SK-N-SH (cell line): ENCODE measurements around the gene OLFM1.

ENCODE experiments used
- CHD2 ChIP-seq: fragments of 150-350 bp; IDR thresholded peaks from 2 replicates; pipeline ENCODE4 v1.6.1; 2018; ENCODE audit warnings: low read length; ENCODE audit not compliant: partially characterized antibody
- EP300 ChIP-seq, 2 experiments: IDR thresholded peaks; 2 replicates each; pipeline versions ENCODE4 v1.4.0 to v1.6.1; 2012; ENCODE audit warnings: borderline replicate concordance in 1 of 2, low read depth in 1 of 2, low read length in 1 of 2
- GATA2 ChIP-seq: sonication (generic); formaldehyde crosslinking; IDR thresholded peaks from 2 replicates; pipeline ENCODE4 v1.5.0; 2020; ENCODE audit warnings: mild to moderate bottlenecking, missing genetic modification reagents
- NFIC ChIP-seq: IDR thresholded peaks from 2 replicates; pipeline ENCODE4 v1.4.0; 2012; ENCODE audit warnings: borderline replicate concordance
- RAD21 ChIP-seq: IDR thresholded peaks from 2 replicates; pipeline ENCODE4 v1.6.1; 2012; ENCODE audit warnings: mild to moderate bottlenecking, low read length
- TF ChIP-seq, protein P1 (sequence below): fragments of 200-600 bp; sonication (generic); IDR thresholded peaks from 2 replicates; pipeline ENCODE4 v1.6.1; 2017; ENCODE audit warnings: antibody characterized with exemption, mild to moderate bottlenecking, moderate library complexity
- TF ChIP-seq, protein P2 (sequence below): IDR thresholded peaks from 2 replicates; pipeline ENCODE4; 2012

DNA sequence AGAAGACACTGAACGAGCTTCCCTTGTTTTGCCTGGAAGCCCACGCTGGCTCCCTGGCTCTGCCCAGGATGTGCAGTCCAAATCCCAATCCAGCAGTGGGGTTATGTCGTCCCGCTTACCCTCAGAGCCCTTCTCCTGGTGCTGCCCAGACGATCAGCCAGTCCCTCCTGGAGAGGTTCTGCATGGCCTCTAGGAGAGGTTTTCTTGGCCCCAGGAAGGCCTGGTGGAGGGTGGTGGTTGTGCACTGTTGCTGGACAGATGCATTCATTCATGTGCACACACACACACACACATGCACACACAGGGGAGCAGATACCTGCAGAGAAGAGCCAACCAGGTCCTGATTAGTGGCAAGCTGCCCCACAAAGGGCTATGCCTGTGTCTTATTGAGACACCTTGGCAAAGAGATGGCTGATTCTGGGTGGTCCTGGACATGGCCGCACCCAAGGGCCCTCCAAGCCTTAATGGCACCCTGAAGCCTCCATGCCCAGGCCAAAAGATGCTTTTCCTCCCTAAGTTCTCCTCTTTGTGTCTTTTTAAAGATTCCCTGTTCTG lies 10.5 kb upstream of the OLFM1 start:
- TF ChIP-seq, protein P1, sequence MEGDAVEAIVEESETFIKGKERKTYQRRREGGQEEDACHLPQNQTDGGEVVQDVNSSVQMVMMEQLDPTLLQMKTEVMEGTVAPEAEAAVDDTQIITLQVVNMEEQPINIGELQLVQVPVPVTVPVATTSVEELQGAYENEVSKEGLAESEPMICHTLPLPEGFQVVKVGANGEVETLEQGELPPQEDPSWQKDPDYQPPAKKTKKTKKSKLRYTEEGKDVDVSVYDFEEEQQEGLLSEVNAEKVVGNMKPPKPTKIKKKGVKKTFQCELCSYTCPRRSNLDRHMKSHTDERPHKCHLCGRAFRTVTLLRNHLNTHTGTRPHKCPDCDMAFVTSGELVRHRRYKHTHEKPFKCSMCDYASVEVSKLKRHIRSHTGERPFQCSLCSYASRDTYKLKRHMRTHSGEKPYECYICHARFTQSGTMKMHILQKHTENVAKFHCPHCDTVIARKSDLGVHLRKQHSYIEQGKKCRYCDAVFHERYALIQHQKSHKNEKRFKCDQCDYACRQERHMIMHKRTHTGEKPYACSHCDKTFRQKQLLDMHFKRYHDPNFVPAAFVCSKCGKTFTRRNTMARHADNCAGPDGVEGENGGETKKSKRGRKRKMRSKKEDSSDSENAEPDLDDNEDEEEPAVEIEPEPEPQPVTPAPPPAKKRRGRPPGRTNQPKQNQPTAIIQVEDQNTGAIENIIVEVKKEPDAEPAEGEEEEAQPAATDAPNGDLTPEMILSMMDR: no peak
- no peak for TF ChIP-seq EP300 (IDR thresholded peaks at IDR 0.05; ENCODE audit: borderline replicate concordance in 1 of 2, low read depth in 1 of 2, low read length in 1 of 2)
- TF ChIP-seq GATA2 (CRISPR knock-in tag): no peak
- no peak for TF ChIP-seq RAD21
- TF ChIP-seq CHD2: no peak
- TF ChIP-seq, protein P2, sequence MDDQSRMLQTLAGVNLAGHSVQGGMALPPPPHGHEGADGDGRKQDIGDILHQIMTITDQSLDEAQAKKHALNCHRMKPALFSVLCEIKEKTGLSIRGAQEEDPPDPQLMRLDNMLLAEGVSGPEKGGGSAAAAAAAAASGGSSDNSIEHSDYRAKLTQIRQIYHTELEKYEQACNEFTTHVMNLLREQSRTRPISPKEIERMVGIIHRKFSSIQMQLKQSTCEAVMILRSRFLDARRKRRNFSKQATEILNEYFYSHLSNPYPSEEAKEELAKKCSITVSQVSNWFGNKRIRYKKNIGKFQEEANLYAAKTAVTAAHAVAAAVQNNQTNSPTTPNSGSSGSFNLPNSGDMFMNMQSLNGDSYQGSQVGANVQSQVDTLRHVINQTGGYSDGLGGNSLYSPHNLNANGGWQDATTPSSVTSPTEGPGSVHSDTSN: no peak
- no peak for TF ChIP-seq NFIC
